HL-60/S4 (cell line): ENCODE results near the gene PITHD1.
"Not testable (repeated sequence)": the region's sequence is repeated elsewhere in the genome, so short reads cannot be mapped to it uniquely, and the experiment has no call there.

ENCODE experiments used
- in situ Hi-C: fragments of 300-500 bp; cut with MboI; formaldehyde crosslinking; loops from 2 replicates; pipeline ENCODE4 v1.14.3; 2022; ENCODE audit warnings: low sequenced_read_pairs

Gene PITHD1, protein sequence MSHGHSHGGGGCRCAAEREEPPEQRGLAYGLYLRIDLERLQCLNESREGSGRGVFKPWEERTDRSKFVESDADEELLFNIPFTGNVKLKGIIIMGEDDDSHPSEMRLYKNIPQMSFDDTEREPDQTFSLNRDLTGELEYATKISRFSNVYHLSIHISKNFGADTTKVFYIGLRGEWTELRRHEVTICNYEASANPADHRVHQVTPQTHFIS

DNA sequence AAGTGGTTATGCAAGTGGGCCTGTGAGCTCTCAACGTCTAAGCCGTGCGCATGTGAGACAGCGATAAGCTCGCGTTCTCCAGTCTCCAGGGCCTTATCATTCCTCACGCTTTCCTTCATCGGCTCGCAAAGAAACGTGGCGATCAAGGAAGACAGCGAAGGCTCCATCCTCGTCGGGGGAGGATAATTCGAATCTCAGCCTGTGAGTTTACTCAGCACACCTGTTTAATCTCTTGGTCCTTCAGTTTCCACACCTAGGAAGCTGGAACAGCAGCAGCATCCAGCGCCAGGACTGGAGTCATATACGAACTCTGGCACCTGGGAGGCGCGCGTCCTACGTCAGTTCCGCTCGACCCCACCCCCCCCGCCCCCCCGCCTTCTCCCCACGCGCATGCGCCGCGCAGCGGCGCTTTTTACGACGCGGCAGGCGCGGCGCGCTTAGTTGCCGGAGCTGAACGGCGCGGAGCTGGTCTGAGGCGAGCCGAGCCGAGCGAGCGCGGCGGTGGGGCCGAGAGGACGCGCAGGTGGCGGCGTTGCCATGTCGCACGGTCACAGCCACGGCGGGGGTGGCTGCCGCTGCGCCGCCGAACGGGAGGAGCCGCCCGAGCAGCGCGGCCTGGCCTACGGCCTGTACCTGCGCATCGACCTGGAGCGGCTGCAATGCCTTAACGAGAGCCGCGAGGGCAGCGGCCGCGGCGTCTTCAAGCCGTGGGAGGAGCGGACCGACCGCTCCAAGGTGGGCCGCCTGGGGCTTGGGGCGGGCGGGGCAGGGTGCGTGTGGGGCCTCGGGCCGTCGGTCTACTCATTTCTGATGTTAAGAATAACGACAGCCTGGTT, at the start of gene PITHD1:
TSS of gene PITHD1 (plus strand) at position 440 of the 836 bp plus-strand sequence. CDS start at position 538, 98 bp downstream.
- in situ Hi-C loops: loop anchor here (10.0 kb wide), 1 partner anchor 137 kb away; the partner anchor contains the start of gene CNR2

GRCh38 chr1:23732363-23733224, 45.6 kb upstream of the PITHD1 start:
- in situ Hi-C loops: no loop called here

- in situ Hi-C loops: not testable (repeated sequence)
Measured at GRCh38 chr1:23733281-23733680, 44.9 kb upstream of the PITHD1 start.

DNA sequence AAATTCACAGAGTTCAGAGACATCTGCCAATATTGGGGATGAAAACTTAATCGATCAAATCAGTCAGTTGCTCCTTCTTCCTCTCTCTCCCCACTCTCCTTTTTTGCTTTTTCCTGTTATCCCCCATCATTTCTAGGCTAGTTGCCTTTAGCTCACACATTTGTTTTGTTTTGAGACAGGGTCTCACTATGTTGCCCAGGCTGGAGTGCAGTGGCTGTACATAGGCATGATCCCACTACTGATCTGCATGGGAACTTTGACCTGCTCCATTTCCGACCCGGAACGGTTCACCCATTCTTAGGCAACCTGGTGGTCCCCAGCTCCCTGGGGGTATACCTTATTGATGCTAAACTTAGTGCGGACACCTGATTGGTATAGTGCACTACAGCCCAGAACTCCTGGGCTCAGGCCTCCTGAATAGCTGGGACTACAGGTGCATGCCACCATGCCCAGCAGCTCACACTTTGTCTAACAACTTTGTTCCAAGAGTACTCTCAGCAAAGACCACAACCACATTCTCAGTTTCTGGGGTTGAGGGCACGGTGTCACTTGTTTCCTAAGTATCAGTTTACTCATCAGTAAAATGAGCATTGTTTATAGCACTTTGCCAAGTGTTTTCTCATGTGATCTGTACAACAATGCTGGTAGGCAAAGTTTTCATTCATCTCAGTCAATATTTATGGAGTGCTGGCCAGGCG, 41.6 kb upstream of the PITHD1 start:
- in situ Hi-C loops: no loop called here

- in situ Hi-C loops: no loop called here
Measured at GRCh38 chr1:23741609-23742008, 36.6 kb upstream of the PITHD1 start.

GRCh38 chr1:23742670-23743286, 35.4 kb upstream of the PITHD1 start:
- in situ Hi-C loops: no loop called here

GRCh38 chr1:23743287-23744152, 34.7 kb upstream of the PITHD1 start, which contains the start of gene ELOA:
ELOA (plus strand) TSS chr1:23743471; CDS start chr1:23743504, 33 bp downstream.
- in situ Hi-C loops: no loop called here

DNA sequence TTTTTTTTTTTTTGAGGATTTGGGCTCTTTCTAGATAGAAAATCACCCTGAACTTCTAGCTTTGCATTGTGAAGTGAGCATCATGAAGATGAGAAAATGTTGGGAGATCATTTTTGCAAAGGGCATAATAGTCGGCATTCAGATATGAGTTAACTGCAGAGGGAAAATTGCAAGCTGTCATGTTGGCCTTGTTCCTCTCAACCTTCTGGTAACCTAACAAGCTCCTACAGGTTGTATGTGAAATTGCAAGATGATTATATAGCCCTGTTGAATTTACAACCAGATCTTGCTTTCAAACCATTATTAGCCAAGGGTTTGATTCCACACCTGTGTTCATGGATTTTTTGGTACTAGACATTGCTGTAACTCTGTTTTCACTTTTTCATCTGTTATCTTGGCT, 32.7 kb upstream of the PITHD1 start:
- in situ Hi-C loops: no loop called here

DNA sequence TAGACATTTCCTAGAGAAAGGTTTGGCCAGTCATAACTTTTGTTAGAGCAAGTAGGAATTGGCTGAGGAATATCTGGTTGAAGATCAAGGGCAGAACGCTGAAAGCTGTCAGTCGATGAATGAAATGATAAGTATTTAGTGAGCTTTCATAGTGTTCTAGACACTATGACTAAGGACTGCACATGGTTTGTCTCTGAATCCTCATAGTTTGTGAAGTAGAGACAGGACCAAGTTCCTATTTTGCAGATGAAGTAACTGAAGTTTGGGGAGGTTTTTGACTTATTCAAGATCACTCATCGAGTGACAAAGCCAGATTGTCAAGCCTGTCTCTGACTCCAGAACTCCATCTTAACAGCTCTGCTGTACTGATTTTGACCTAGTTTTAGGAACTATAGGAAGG, 30.2 kb upstream of the PITHD1 start:
- in situ Hi-C loops: no loop called here

DNA sequence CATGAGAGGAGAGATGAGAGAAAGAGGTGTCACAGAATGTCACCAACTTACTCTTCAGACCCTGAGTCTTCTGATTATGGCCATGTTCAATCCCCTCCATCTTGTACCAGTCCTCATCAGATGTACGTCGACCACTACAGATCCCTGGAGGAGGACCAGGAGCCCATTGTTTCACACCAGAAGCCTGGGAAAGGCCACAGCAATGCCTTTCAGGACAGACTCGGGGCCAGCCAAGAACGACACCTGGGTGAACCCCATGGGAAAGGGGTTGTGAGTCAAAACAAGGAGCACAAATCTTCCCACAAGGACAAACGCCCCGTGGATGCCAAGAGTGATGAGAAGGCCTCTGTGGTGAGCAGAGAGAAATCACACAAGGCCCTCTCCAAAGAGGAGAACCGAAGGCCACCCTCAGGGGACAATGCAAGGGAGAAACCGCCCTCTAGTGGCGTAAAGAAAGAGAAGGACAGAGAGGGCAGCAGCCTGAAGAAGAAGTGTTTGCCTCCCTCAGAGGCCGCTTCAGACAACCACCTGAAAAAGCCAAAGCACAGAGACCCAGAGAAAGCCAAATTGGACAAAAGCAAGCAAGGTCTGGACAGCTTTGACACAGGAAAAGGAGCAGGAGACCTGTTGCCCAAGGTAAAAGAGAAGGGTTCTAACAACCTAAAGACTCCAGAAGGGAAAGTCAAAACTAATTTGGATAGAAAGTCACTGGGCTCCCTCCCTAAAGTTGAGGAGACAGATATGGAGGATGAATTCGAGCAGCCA, 27.0 kb upstream of the PITHD1 start:
- in situ Hi-C loops: no loop called here

DNA sequence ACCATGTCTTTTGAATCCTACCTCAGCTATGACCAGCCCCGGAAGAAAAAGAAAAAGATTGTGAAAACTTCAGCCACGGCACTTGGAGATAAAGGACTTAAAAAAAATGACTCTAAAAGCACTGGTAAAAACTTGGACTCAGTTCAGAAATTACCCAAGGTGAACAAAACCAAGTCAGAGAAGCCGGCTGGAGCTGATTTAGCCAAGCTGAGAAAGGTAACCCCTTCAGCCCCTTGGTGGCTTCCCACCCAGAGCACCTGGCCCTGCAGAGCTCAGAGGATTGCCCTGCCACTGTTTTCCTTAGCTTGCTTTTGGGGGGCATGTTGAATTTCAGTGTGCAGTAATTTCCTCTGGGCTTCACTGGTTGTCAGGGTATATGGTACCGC, 26.4 kb upstream of the PITHD1 start:
- in situ Hi-C loops: no loop called here

DNA sequence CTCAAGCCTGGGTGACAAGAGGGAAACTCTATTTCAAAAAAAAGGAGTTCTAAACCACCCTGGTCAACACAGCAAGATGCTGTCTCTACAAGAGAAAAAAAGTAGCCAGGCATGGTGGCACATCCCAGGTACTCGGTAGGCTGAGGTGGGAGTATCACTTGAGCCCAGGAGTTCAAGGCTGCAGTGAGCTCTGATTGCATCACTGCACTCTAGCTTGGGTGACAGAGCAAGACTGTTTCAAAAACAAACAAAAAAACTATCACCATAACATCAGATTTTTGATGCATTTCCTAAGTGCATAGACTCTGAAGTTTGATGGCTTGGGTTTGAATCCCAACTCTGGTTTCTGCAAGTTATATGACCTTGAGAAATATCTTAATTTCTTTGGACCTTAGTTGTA, 25.3 kb upstream of the PITHD1 start:
- in situ Hi-C loops: no loop called here

GRCh38 chr1:23756676-23757075, 21.5 kb upstream of the PITHD1 start:
- in situ Hi-C loops: no loop called here

DNA sequence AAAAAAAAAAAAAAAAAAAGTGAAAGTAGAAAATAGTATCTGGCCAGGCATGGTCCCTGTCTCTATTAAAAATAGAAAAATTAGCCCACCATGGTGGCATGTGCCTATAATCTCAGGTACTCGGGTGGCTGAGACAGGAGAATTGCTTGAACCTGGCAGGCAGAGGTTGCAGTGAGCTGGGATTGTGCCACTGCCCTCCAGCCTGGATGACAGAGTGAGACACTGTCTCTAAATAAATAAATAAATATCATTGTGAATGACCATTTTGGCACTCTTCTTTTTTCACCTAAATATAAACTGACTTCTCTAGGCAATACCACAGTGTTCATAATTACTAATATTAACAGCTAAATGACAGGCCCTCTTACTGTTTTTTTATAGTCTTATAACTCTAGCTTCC, 20.4 kb upstream of the PITHD1 start:
- in situ Hi-C loops: no loop called here

GRCh38 chr1:23759277-23759676, 18.9 kb upstream of the PITHD1 start:
- in situ Hi-C loops: no loop called here

- in situ Hi-C loops: no loop called here
Measured at GRCh38 chr1:23763041-23763577, 15.1 kb upstream of the PITHD1 start.

DNA sequence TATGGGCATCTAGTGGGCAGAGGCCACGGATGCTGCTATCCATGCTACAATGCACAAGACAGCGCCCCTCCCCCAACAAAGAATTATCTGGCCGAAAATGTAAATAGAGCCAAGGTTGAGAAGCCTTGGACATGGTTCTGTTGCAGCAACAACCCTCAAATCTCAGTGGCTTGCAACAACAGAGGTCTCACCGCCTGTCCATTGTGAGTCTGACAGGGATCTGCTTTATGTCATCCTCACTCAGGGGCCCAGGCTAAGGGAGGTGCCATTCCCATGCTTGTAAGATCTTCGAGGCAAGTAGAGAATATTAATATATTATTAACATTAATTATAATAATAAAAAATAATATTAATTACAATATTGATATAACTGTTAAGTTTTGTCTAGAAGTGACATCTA, 9.5 kb upstream of the PITHD1 start:
- in situ Hi-C loops: no loop called here
